Activated T-cell treated with anti-CD3 and anti-CD28 coated beads, Interleukin-2, amount 50 U/mL, for 1 hour (primary cell): Measurements from ENCODE around the gene ERFL.

ENCODE experiments used
- DNase-seq: peaks from one replicate; pipeline ENCODE4 v3.0.0-alpha.2; 2020

The ERFL gene

GRCh38 chr19:41928221-41928683, at the start of gene ERFL:
Gene ERFL, minus strand, starts transcription at chr19:41928449. Its CDS starts 15,530 bp downstream, at chr19:41912919.
- no peak for DNase-seq

- DNase-seq: no peak
Observed at GRCh38 chr19:41977916-41978315, 49.7 kb upstream of the ERFL start.

- DNase-seq: no peak
Observed at GRCh38 chr19:41974652-41975051, 46.4 kb upstream of the ERFL start.

- DNase-seq: no peak
Observed at GRCh38 chr19:41971363-41971762, 43.1 kb upstream of the ERFL start.

- no peak for DNase-seq
Observed at GRCh38 chr19:41969772-41970458, 41.7 kb upstream of the ERFL start.

- DNase-seq: no peak
Observed at GRCh38 chr19:41968751-41969595, 40.7 kb upstream of the ERFL start.

- DNase-seq: no peak
Observed at GRCh38 chr19:41967054-41967783, 39.0 kb upstream of the ERFL start.

- DNase-seq: no peak
Observed at GRCh38 chr19:41965106-41965505, 36.9 kb upstream of the ERFL start.

GRCh38 chr19:41960973-41961372, 32.7 kb upstream of the ERFL start:
- no peak for DNase-seq

- DNase-seq: peak; percentile 85
Observed at GRCh38 chr19:41959056-41960053, 31.1 kb upstream of the ERFL start, which contains the start of gene RABAC1. Gene RABAC1, minus strand, starts transcription at chr19:41959321. Its CDS starts 29 bp downstream, at chr19:41959292.

- DNase-seq: peak; percentile 85
Observed at GRCh38 chr19:41958367-41959055, 30.3 kb upstream of the ERFL start.

GRCh38 chr19:41957838-41958366, 29.7 kb upstream of the ERFL start:
- DNase-seq: peak; percentile 39

- DNase-seq: no peak
Observed at GRCh38 chr19:41957161-41957837, 29.1 kb upstream of the ERFL start.

- DNase-seq: no peak
Observed at GRCh38 chr19:41956621-41957020, 28.4 kb upstream of the ERFL start.

- DNase-seq: no peak
Observed at GRCh38 chr19:41955521-41955920, 27.3 kb upstream of the ERFL start.

- DNase-seq: peak; percentile 93
Observed at GRCh38 chr19:41951686-41952172, 23.5 kb upstream of the ERFL start.

GRCh38 chr19:41947091-41947490, 18.8 kb upstream of the ERFL start:
- no peak for DNase-seq

GRCh38 chr19:41945135-41945766, 17.0 kb upstream of the ERFL start:
- peak; percentile 83 for DNase-seq

- DNase-seq: no peak
Observed at GRCh38 chr19:41944336-41944735, 16.1 kb upstream of the ERFL start.
